LHCN-M2 (cell line): Measurements from ENCODE around the gene IMPG2. TPM values are rescaled to one million over a fixed set of nuclear protein-coding genes. Genes with fewer than 3 reads are reported as not detected.

Experiments
- DNase-seq: peaks from one replicate; pipeline ENCODE4 v3.0.0-alpha.2; 2012; ENCODE audit warnings: low read depth
- total RNA-seq: library from RNA; depleted of rRNA; stranded (reverse); fragments of >200 nt; gene quantifications from 2 replicates; pipeline ENCODE4 v1.2.3, GENCODE V29; 2014

Gene IMPG2
- total RNA-seq, 1 experiment from 2014 or later, result 0.23 TPM

DNA sequence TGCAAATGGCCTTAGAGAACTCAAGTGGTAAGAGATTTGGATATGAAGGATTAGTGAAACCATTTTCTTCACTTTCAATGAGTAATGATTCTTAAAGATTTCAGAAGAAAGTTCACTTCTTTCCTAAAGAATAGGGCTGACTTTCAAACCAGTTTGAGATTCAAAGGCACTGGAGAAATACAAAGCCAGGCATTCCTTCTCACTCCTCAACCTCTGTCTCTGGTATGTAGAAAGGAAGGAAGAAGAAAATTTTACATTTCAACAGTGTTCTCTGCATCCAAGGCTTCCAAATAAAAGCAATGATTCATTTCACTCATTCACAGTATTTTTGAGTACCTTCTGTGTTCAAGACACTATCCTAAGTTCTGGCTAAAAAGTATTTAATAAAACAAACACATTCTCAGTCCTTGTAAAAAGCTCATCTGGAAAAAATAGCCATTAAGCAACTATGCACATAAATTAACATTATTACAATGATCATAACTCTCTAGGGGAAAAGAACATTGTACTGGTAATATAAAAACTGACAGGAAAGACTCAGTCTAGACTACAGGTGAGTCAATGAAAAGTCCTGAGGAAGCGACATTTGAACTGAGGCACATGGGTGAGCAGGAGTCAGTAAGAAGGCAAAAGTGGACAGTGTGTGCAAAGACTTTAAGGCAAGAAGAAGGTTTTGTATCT, 79.5 kb downstream of the IMPG2 start:
- no peak for DNase-seq

DNA sequence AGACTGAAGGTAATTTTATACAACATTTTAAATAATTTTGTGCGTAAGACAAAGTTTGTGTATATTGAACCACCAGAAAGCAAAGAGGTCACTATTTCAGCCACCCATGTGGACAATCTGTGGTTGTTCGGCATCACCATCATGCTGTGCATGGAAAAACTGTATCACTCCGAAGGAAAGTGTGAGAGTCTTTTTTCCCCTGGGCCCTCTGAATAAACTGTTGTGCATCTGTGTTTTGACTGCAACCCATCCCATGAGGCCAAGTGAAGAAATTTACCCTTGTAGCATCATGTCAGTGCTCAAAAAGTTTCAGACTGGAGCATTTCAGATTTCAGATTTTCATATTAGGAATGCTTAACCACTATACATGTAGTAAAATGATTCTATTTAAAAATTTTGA, 85.3 kb downstream of the IMPG2 start:
- DNase-seq, result no peak

DNA sequence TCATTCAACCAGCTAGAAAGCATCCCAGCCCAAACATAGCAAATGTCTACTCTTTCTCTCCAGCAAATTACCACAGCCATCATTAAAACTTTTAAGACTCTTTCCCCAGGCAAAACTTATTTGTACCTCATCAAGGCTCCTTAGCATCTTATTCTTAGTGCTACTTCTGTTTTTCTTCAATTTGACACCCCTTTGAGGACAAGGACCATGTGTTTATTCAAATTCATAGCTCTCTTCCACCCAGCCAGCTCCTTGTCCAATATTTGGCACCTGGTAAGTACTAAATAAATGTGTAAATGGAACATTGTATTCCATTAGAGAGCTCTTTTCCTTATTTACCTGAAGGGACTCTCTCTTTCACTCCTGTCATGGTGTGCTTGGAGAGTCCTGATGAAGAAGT, 89.8 kb downstream of the IMPG2 start:
- DNase-seq, result no peak

DNA sequence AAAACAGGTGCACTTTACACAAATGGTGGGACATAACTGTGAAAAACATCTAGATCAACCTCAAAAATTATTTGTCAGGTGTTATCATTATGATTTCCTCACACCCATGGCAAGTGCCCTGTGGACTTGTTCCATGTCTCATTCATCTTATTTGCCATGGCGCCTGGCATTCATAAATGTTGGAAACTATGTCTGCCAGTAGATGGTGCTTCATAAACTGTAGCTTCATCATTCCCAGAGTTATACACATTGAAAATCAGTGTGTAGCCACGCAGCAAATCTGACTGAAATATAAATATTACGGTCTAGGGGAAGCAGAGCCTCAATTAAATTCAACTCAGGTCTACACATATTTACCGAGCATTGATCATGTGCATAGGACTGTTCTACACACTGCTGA, 90.7 kb downstream of the IMPG2 start:
- peak; percentile 17 for DNase-seq

DNA sequence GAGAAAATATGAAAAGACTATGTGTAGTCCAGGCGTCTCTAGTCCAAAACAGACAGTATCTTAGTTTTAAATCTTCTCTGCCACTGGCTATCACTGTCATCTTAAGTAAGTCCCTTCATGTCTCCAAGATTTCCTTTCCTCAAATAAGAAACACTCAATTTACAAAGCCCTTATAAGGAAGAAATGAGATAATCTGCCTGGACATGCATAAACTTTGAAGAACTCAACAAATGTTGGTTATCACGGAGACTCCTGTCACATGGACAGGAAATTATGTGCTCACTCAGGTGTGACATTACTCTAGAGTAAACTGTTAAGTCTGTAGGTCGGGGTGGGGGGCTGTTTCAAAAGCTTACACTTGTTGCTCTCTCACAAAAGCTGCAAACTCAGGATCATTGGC, 91.9 kb downstream of the IMPG2 start:
- DNase-seq, result no peak

DNA sequence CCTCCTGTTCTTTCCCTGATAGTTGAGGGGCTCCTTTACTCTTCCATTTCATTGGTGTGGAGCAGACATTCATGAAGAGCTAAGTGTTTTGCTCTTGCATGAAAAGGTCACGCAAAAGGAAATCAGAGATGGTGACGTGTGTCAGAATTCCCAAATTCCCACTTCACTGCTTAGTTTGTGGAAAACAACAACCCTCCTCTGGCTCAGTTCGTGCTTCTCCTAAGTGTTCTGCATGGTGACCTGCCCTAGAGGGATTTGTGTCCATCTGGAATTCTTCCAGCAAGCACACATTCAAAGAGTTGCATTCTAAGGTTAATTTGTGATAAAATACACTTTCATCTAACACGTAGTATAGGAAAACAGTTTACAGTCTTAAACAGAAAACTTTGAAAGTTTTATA, 95.6 kb downstream of the IMPG2 start:
- no peak for DNase-seq

DNA sequence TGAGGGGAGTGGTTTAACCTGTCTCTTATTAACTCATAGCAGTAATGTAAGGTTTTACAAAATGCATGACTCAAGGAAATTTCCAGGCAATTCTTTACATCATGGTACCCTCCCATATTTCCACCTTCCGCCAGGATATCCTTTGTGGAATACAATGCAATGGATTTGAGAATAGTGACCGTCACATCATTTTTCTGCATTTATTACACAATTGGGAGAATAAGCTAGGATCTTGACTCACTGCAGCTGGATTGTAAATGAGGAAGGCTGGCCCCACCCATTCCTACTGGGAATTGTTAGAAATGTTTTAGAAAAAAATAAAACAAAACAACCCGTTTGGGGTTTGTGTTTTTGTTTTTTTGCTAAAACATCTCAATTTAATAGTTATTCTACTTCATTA, 97.4 kb downstream of the IMPG2 start:
- no peak for DNase-seq

DNA sequence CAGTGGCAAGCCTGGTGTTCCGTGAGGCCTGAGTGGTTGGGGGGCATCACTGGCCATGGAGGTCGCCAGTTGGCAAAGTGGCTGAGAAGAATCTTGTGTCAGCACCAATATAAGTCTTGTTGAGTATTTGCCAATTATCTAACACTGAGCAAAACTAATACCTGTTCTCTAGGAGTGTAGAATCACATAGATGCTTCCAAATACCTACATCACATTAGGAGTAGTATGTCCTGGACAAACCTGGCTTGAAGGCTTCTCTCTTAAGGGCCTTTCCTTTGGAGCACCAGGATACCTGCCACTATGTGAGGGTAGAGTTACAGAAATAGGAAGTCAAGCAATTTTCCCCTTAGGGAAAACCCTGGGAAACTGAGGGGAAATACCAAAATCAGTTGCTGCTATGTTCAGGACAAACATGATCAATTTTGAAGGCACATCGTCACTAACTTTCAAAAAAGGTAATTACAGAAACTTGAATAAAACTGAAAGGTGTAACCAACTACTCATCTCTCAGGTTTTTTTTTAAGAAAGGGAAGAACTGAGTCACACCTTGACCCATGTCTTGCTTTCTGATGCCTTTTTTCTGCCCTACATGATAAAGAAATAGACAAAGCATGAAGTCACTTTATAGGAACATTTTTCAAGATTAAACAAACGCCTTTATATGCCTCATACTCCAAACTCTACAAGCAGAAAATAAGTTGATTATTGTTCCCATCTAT, 100.4 kb downstream of the IMPG2 start:
- no peak for DNase-seq

DNA sequence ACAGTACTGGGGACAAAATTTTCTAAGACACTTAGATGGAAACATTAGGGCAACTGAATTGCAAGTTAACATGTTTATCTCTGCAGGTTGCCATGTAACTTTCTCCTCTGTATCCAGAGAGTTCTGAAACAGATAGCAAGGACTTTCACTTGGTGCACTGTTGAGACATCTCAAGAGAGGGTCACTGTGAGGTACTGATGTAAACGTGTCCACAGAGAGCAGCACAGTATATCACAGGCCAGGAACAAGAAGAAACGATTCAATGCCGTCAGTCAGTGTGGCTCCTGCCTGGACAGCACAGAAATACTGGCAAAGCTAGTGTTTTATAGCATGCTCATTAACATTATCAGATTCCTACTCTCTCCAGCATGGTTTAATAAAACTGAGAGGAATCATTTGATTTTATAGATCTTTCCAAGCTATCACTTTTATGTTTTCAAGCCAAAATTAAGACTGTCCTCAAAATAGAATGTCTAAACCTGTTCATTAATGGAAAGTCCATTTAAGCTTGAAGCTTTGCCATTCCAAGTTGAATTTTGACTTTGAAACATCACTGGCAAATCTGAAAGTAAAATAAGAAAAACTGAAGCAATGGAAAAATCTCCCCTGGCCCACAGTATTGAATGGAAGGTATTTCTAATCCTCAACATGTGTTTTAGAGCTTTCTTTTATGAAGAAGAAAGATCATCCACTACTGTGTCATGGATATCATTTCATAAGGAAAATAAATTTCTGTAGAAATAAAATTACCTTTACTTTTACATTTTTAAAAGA, 102.7 kb downstream of the IMPG2 start:
- DNase-seq, result no peak

DNA sequence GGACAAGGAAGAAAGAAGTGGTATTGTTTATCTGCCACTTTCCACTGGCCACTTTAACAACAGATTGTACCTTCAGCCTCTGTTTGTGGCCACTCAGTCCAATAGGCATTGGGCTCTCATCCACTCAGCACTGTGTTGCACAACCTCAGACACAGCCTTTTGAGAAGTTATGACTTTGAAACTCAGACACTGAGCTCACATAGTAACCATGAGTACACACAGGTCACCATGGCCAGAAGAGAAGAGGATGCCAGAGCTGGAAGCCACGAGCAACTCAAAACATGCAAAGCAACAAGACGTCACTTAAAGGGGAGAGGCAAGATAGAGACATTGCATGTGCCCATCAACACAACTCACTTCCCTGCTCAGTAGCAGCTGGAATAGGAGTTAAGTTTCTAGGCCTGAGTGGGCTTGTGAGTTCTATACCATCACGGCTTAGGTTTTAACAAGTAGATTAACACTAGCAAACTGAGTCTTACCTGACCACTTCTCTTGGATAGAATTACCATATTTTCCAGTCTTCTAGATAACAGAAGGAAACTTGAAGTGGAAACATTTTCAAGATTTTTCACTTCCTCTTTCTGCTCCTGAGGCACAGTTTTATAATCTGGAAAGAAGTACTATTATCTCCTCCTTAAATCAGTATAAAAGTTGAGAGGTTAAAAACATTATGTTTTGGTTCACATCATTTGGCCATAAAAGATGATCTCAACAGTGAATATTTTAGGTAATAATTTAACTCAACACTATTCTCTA, 103.5 kb downstream of the IMPG2 start:
- no peak for DNase-seq

DNA sequence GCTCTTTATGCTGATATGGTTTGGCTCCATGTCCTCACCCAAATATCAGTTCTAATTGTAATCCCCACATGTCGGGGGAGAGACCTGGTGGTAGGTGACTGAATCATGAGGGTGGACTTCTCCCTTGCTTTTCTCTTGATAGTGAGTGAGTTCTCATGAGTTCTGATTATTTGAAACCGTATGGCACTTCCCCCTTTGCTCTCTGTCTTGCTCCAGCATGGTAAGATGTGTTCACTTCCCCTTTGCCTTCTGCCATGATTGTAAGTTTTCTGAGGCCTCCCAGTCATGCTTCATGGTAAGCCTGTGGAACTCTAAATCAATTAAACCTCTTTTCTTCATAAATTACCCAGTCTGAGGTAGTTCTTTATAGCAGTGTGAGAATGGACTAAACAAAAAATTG, 107.6 kb downstream of the IMPG2 start:
- DNase-seq, result no peak

DNA sequence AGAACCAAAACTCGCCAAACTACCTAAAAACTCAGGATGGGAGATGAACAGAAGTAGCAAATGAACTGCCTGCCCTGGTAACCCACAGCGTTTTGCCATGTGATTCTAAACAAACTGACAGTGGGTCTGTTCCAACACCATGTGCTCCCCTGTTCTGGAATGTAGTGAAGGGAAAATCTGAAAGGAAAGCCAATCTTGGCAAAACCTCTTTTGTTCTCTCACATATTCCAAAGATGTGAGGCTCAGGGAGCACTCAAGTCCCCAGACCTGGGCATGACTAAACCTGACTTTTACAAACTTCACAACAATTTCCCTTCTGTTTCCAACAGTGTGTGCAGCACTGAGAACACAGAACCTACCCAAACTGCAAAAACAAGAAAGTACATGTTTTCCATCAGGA, 116.1 kb downstream of the IMPG2 start:
- no peak for DNase-seq

DNA sequence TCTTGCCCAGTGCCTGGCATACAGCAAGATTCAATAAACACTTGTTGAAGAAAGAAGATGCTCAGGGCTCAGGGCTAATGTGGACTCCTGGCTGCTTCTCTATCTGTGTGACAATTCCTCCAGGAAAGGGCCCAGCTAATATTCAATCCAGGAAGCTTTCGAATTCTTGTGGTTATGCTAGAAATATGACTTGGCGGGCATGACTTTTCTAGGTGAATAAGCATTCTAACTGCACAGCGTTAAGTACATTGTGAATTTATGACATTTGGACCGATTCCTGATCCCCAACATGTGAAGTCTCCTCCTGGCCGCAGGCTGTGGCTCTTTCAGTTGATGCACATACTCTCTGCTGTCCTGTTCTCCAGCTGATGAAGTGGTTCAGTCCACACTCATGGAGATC, 117.0 kb downstream of the IMPG2 start:
- DNase-seq, result peak; percentile 36

DNA sequence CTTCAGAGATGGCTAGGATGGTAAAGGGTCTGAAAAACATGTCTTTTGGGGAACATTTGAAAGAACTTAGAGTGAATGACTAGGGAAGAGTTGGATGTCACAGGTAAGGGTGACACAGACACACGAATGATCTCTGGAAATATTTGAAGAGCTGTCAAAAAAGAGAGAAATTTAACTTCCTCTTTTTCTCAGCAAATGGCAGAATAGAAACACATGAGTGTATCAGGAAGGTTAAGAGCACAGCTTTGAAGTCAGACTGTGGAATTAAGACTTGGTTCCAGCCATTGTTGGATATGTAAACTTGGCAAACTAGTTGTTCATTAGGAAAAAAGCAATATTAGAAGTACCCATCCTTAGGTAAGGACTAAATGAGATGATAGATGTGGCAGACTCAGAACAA, 117.7 kb downstream of the IMPG2 start:
- DNase-seq, result no peak

DNA sequence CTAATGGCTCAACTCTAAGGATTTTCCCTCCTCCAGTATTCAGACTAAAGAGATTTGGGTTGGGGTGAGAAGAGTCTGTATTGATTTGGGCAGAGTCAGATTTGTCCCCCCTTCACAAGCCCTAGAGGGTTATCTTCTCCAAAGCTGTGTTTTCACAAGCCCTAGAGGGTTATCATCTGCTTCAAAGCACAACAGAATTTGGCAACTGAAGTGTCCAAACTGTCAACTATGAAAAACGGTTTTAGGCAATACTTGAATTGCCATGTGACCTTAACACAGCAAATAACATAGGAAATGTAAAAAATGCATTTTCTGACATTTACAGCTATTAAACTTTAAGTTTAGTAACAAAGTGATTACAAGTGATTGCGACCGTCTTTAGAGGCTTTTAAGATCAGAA, 119.9 kb downstream of the IMPG2 start:
- no peak for DNase-seq

DNA sequence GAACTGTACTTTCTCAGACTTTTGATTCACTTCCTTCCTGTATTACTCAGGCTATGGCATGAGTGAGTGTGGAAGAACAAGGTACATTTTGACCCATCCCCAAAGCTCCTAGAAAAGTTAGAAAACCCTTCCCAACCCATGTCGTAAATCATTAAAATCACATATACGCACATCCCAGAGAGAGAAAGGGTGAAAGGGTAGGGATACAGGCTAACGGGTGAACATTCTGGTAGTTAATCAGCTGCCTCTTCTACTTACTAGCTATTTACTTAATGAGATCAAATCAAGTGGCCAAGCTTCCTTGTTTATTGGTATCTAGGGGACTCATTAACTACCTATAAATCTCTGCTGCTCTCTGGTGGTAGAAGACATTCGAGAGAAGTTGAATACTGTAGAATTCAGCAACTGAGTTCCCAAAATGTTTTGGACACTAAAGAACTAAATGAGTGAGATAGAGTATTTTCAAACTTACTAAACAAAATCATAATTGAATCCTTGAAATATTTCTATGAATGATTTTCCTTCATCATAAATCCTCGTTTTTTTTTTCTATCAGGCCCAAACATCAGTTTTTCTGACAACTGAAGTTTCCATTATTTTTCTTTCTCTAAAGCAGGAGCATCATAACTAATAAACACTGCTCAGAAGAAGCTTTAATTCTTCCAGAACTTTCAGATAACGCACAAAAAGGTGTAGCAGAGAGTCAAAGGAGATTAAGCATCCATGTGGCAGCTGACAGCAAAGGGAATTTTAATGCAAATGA, 124.2 kb downstream of the IMPG2 start:
- DNase-seq, result peak; percentile 75

DNA sequence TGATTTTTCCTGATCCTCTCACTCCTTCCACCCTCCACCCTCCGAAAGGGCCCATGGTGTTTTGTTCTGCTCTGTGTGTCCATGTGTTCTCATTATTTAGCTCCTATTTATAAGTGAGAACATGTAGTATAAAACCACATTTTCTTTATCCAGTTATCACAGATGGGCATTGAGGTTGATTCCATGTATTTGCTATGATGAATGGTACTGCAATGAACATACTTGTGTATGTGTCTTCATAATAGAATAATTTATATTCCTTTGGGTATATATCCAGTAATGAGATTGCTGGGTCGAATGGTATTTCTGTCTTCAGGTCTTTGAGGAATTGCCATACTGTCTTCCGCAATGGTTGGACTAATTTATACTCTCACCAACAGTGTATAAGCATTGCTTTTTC, 126.0 kb downstream of the IMPG2 start:
- DNase-seq, result no peak

DNA sequence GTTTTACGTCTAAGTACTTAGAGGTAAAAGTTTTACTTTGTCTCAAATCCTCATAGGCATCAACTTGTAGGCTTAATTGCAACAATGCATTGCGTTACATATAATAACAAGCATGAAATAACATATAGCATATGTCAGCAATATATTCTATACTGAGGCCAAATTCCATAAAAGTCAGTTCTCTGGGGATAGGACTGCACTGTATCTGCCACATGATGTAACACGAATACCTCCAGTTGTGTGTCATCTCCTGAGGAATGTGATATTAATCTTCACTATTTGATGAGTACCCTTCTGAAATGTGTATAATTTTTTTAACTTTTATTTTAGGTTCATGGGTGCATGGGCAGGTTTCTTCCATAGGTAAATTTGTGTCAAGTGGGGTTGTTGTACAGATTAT, 126.4 kb downstream of the IMPG2 start:
- DNase-seq, result peak; percentile 66

DNA sequence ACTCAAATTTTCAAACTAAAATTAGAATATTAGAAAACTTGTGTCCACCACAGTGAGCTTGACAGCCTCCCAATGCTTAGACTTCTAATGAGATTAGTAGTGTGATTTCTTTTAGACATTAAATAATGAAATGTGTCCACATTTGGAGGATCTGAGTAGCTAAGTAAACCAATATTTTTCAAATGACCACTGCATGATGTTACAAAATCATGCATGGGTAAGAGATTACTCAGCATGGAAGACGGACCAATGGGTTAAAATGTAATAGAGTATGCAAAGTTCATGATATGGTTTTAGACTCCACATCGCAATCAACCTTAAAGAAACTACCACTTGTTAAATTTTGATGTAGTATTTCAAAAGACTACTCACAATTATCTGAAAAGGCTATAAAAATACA, 130.6 kb downstream of the IMPG2 start:
- DNase-seq, result peak; percentile 60

DNA sequence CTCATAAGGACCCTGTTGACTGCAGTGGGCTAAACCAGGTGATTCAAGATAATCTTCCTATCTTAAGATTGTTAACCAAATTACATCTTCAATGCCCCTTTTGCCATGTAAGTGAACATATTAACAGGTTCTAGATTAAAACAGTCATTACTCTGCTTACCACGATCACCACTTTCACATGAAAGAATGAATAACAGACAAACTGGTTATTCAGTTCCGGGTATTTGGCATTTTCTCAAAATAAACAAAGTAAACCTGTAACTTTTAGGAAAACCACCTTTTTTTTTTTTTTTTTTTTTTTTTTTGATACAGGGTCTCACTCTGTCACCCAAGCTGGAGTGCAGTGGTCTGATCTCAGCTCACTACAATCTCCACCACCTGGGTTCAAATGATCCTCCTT, 131.2 kb downstream of the IMPG2 start:
- no peak for DNase-seq

DNA sequence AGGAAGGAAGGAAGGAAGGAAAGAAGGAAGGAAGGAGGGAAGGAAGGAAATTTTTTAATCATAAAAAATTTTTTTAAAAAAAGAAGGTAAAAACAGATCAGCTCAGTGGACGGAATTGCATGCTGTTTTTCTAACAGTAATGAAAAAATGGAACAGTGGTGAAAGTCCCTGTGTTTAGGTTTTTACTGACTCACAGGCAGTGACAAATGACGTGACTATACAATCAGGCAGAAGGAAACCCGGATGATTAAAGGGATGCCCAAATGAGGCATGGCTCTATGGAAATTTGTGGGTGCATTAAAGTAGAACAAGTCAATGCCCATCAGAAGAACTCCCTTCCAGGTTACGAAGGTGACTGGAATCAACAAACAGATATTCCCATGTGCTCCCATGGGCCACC, 135.0 kb downstream of the IMPG2 start:
- no peak for DNase-seq
